Uterus (tissue), 4 donors: ENCODE data around the gene OVCH2. TPM values are rescaled to one million over a fixed set of nuclear protein-coding genes. Genes with fewer than 3 reads are reported as not detected.

Experiments
- DNase-seq, 2 donors: peaks; one replicate each; pipeline ENCODE4 v3.0.0-alpha.2; 2019 to 2020
- H3K27ac ChIP-seq, 2 donors: fragments of 200-600 bp; sonication (generic); 1 replicate in 1 of 2; 2 replicates in 1 of 2; pipeline ENCODE4 v1.5.1; 2016 to 2018
- H3K27me3 ChIP-seq, 2 donors: fragments of 200-600 bp; sonication (generic); one replicate each; pipeline ENCODE4 v1.5.1; 2018 to 2019; ENCODE audit warnings: control low read depth in 1 of 2
- H3K36me3 ChIP-seq, 2 donors: fragments of 200-600 bp; sonication (generic); one replicate each; pipeline ENCODE4 v1.5.1; 2019; ENCODE audit warnings: control low read depth in 1 of 2
- H3K4me1 ChIP-seq, 2 donors: fragments of 200-600 bp; sonication (generic); one replicate each; pipeline ENCODE4 v1.5.1; 2018 to 2019; ENCODE audit warnings: control low read depth in 1 of 2
- H3K4me3 ChIP-seq, 2 donors: fragments of 200-600 bp; sonication (generic); 1 replicate in 1 of 2; 2 replicates in 1 of 2; pipeline ENCODE4 v1.5.1; 2018 to 2019; ENCODE audit warnings: mild to moderate bottlenecking in 1 of 2
- H3K9me3 ChIP-seq, 2 donors: fragments of 200-600 bp; sonication (generic); one replicate each; pipeline ENCODE4 v1.5.1; 2019; ENCODE audit warnings: control low read depth in 1 of 2
- CTCF ChIP-seq, 4 experiments: fragments of 200-600 bp in 2 of 4; fragments of 450-650 bp in 2 of 4; sonication (generic) in 2 of 4; IDR thresholded peaks; one replicate each; pipeline ENCODE4 v1.5.1; 2016 to 2019; ENCODE audit warnings: antibody characterized with exemption in 4 of 4, mild to moderate bottlenecking in 2 of 4, moderate library complexity in 1 of 4
- POLR2A ChIP-seq, 2 donors: fragments of 450-650 bp; IDR thresholded peaks; one replicate each; pipeline ENCODE4 v1.6.1; 2016; ENCODE audit warnings: antibody characterized with exemption in 2 of 2, mild to moderate bottlenecking in 1 of 2, moderate library complexity in 1 of 2
- intact Hi-C: fragments of 100-400 bp; cut with DNase I; formaldehyde crosslinking; loops from one replicate; pipeline ENCODE4 v1.15.1; 2023; ENCODE audit warnings: low total_unique reads
- total RNA-seq, 4 donors: library from RNA; depleted of rRNA in 3 of 4; stranded (reverse); fragments of >200 nt in 3 of 4; gene quantifications; one replicate each; pipeline versions ENCODE4 v1.1.0 to v1.2.4, GENCODE V29; 2014 to 2023
- donor health status: DM: yes; HTN: yes; CAD: no.

OVCH2 gene
- total RNA-seq, 4 donors from 2014 or later = 0.21 TPM; not detected in 3

GRCh38 chr11:7651700-7652099 lies 54.6 kb downstream of the OVCH2 start:
- TF ChIP-seq CTCF (IDR thresholded peaks at IDR 0.05) = no peak
- TF ChIP-seq POLR2A (IDR thresholded peaks at IDR 0.05) = no peak
- H3K4me1 ChIP-seq = no peaks in the 10 kb centered on the region
- no peaks in the 10 kb centered on the region for H3K9me3 ChIP-seq
- intact Hi-C loops = no loop called here
- no peaks in the 10 kb centered on the region for H3K36me3 ChIP-seq
- no peak for DNase-seq
- H3K27me3 ChIP-seq = no peaks in the 10 kb centered on the region
- no peak overlapping the region for H3K4me3 ChIP-seq
- H3K27ac ChIP-seq = no peak overlapping the region

- H3K36me3 ChIP-seq = no peaks in the 10 kb centered on the region
Measured at GRCh38 chr11:7651140-7651551, 55.1 kb downstream of the OVCH2 start.

GRCh38 chr11:7648264-7648663 lies 58.0 kb downstream of the OVCH2 start:
- intact Hi-C loops = no loop called here
- Histone ChIP-seq H3K4me1 (no peaks in the 10 kb centered on the region), H3K4me3 (no peak overlapping the region), H3K36me3 (no peaks in the 10 kb centered on the region), H3K27ac (no peak overlapping the region), H3K9me3 (no peaks in the 10 kb centered on the region), H3K27me3 (no peaks in the 10 kb centered on the region)
- DNase-seq = no peak
- TF ChIP-seq POLR2A (IDR thresholded peaks at IDR 0.05) (no peak), CTCF (IDR thresholded peaks at IDR 0.05) (no peak)

More at GRCh38 chr11:7651140-7651551, 55.1 kb downstream of the OVCH2 start:
- no peak overlapping the region for H3K4me3 ChIP-seq
- H3K4me1 ChIP-seq = no peaks in the 10 kb centered on the region
- intact Hi-C loops = no loop called here
- H3K9me3 ChIP-seq = no peaks in the 10 kb centered on the region
- H3K27me3 ChIP-seq = no peaks in the 10 kb centered on the region
- no peak overlapping the region for H3K27ac ChIP-seq
- TF ChIP-seq POLR2A (IDR thresholded peaks at IDR 0.05) (no peak), CTCF (IDR thresholded peaks at IDR 0.05) (no peak)
- DNase-seq = no peak

- DNase-seq = no peak
- no peaks in the 10 kb centered on the region for H3K9me3 ChIP-seq
- no peak overlapping the region for H3K27ac ChIP-seq
- TF ChIP-seq CTCF (IDR thresholded peaks at IDR 0.05) = no peak
- TF ChIP-seq POLR2A (IDR thresholded peaks at IDR 0.05) = no peak
- H3K36me3 ChIP-seq = no peaks in the 10 kb centered on the region
- H3K27me3 ChIP-seq = no peaks in the 10 kb centered on the region
- intact Hi-C loops = no loop called here
- no peaks in the 10 kb centered on the region for H3K4me1 ChIP-seq
- no peak overlapping the region for H3K4me3 ChIP-seq
Measured at GRCh38 chr11:7646866-7647265, 59.4 kb downstream of the OVCH2 start.

GRCh38 chr11:7645206-7645605 lies 61.1 kb downstream of the OVCH2 start:
- no peaks in the 10 kb centered on the region for H3K4me1 ChIP-seq
- no peak for DNase-seq
- no peak overlapping the region for H3K4me3 ChIP-seq
- H3K36me3 ChIP-seq = no peaks in the 10 kb centered on the region
- no peaks in the 10 kb centered on the region for H3K27me3 ChIP-seq
- intact Hi-C loops = no loop called here
- no peak overlapping the region for H3K27ac ChIP-seq
- TF ChIP-seq CTCF (IDR thresholded peaks at IDR 0.05) = no peak
- no peaks in the 10 kb centered on the region for H3K9me3 ChIP-seq
